ENCODE results near the gene TMC4.

GRCh38 chr19:54189735-54190502 lies 17.0 kb upstream of the TMC4 start:
- TF ChIP-seq, protein P1, sequence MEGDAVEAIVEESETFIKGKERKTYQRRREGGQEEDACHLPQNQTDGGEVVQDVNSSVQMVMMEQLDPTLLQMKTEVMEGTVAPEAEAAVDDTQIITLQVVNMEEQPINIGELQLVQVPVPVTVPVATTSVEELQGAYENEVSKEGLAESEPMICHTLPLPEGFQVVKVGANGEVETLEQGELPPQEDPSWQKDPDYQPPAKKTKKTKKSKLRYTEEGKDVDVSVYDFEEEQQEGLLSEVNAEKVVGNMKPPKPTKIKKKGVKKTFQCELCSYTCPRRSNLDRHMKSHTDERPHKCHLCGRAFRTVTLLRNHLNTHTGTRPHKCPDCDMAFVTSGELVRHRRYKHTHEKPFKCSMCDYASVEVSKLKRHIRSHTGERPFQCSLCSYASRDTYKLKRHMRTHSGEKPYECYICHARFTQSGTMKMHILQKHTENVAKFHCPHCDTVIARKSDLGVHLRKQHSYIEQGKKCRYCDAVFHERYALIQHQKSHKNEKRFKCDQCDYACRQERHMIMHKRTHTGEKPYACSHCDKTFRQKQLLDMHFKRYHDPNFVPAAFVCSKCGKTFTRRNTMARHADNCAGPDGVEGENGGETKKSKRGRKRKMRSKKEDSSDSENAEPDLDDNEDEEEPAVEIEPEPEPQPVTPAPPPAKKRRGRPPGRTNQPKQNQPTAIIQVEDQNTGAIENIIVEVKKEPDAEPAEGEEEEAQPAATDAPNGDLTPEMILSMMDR (conservative IDR thresholded peaks at IDR 0.05 in 1 of 2, IDR thresholded peaks at IDR 0.05 in 1 of 2; ENCODE audit: low read depth in 1 of 2, low read length in 2 of 2), result no peak
- no peak for TF ChIP-seq EZH2 (IDR thresholded peaks at IDR 0.05; ENCODE audit: low read length, missing control alignments)
